Fibroblast of the aortic adventitia (primary cell): ENCODE results near the gene ZMIZ2. TPM values are rescaled to one million over a fixed set of nuclear protein-coding genes. Genes with fewer than 3 reads are reported as not detected.

ENCODE experiments used
- DNase-seq: peaks from one replicate; pipeline ENCODE4 v3.0.0-alpha.2; 2010; ENCODE audit warnings: low read depth
- H3K4me3 ChIP-seq: 2 replicates; pipeline ENCODE4 v1.5.1; 2011; ENCODE audit warnings: low read depth, mild to moderate bottlenecking, control low read depth, low read length, moderate library complexity
- CTCF ChIP-seq: IDR thresholded peaks from 2 replicates; pipeline ENCODE4 v1.5.1; 2011; ENCODE audit warnings: mild to moderate bottlenecking, low read length, control low read depth, inconsistent platforms; ENCODE audit not compliant: insufficient read depth
- total RNA-seq: library from RNA; depleted of rRNA; stranded (reverse); fragments of >200 nt; gene quantifications from 2 replicates; pipeline ENCODE4 v1.2.3, GENCODE V29; 2012; ENCODE audit warnings: low replicate concordance

The ZMIZ2 gene
- total RNA-seq, 1 donor, result 18.3 TPM

DNA sequence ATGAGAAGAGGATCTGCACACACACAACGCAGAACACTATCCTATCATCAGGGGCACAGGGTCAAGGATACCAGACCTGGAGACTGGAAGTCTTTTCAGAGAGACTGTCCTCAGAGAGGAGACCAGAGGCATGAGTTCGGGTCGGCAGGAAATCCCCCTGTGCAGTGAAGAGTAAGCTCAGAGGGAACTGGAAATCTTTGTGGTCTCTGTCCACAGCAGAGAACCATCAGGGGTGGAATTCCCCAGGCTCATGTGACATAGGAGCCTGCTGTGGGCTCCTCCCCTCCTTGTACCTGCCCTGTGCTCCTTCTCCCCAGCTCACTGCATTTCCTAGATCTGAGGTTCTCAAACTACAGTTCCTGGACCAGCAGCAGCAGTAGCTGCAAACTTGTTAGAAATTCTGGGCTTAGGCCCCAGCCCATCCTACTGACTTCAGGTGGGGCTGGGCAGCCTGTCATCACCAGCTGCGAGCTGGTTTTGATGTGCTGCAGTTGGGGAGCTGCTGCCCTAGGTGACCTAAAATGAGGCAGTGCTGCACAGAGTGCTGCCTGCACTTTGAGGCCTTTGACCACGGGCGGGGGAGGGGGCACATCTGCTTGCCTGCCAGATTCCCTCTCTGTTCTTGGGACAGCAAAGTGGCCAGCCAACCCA, 2.4 kb downstream of the ZMIZ2 start:
- no peak overlapping the region for H3K4me3 ChIP-seq
- DNase-seq, result no peak
- TF ChIP-seq CTCF, result no peak

- H3K4me3 ChIP-seq, result no peak overlapping the region
- no peak for TF ChIP-seq CTCF
- no peak for DNase-seq
Observed at GRCh38 chr7:44752822-44753221, 4.2 kb downstream of the ZMIZ2 start.

DNA sequence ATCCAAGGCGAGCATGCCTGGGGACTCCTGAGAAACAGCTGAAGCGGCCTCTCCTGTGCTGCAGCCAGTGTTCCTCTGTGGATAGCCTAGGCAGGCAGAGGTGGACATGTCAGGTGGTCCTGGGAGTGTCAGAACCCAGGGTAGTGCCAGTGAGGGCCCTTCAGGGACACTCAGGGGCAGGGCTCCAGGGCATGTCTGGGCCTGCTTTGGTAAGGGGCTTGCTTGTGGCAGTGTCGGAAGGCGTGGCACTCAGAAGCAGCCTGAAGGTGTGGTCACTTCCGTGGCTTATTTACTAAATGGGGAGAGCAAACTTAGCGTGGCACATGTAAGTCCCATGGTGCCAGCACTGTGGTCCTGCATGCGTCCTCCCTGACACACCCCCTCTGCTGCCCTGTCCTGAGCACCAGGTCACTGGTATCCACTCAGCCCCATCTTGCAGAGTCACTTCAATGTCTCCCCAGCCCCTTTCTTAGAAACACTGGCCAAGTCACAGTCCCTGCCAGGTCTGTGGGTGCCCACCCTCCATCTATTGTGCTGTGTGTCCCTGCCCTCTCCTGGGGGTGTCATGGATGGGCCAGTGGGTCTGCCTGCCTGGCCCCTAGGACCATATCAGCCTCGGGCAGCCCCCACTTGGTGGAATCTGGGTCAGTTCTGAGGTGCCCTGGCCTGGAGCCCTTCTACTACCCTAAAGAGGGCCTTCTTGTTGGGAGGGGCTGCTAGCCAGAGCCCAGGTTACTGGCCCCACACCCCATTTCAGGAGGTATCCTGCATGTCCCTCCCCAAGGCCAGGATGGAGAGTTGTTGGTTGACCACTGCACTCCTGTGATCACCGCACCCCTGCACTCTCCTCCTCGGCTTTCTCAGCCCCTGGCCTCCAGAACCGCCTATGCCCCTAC, 6.4 kb downstream of the ZMIZ2 start:
- no peak for TF ChIP-seq CTCF
- DNase-seq, result no peak
- H3K4me3 ChIP-seq, result no peak overlapping the region

DNA sequence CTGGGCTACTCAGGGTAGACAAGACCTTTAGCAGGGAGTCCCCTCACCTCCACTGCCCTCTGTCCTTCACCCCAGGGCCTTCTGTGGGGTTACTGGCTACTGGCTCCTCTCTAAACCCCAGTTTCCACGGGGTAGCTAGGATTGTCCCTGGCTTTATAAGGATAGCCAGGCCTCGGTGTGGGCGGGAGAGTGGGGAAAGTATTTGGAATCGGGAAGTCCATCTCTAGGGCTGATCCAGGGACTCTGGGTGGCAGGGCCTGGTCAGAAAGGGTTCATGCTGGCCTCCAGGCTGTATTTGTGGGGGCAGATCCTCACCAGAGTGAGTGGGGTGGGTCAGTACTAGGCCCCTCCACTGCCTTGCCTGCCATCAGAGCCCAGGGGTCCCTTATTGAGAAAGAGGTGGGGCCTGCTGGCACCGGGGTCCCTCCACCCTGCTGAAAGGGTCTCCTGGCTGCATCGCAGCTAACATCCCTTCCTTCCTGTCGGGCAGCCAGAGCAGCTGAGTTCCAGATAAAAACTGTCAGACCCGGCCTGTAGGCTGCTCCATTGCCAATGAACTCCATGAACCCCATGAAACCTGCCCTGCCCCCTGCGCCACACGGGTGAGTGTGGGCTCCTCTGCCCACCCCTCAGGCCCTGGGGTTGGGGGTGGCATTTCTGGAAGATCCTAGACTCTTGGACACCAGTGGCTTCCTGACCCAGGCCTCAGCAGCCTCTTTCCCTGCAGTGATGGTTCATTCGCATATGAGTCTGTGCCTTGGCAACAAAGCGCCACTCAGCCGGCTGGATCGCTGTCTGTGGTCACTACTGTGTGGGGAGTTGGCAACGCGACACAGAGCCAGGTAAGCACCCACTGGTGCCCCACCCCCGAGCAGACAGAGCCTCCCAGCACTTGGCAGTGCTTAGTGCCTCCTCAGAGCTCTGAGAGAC, 7.3 kb downstream of the ZMIZ2 start:
- TF ChIP-seq CTCF, result no peak
- H3K4me3 ChIP-seq, result no peak overlapping the region
- no peak for DNase-seq

DNA sequence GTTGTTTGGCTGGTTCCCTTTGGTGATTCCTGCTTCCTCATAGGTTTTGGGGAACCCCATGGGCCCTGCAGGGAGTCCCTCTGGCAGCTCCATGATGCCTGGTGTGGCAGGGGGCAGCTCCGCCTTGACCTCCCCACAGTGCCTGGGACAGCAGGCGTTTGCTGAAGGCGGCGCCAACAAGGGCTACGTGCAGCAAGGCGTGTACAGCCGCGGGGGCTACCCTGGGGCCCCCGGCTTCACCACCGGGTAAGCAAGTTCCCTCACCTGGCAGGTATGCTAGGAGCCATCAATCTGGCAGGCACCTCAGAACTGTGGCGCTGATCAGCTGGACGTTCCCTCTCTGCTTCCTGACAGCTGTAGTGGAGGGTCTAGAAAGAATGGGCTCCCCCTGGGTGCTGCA, 8.3 kb downstream of the ZMIZ2 start:
- TF ChIP-seq CTCF, result no peak
- H3K4me3 ChIP-seq, result no peak overlapping the region

GRCh38 chr7:44757311-44757710, 8.7 kb downstream of the ZMIZ2 start:
- DNase-seq, result no peak
- no peak for TF ChIP-seq CTCF

More for the DNA sequence above, 8.3 kb downstream of the ZMIZ2 start:
- DNase-seq, result no peak

More at GRCh38 chr7:44757311-44757710, 8.7 kb downstream of the ZMIZ2 start:
- H3K4me3 ChIP-seq, result no peak overlapping the region
